Measurements from ENCODE around the gene NUP210L. TPM values are rescaled to one million over a fixed set of nuclear protein-coding genes. Genes with fewer than 3 reads are reported as not detected.
"Not testable (repeated sequence)": the region's sequence is repeated elsewhere in the genome, so short reads cannot be mapped to it uniquely, and the experiment has no call there.

The NUP210L gene
- total and polyA plus RNA-seq, 11 donors, result 0.04 to 0.31 (median 0.05) TPM; not detected in 8

DNA sequence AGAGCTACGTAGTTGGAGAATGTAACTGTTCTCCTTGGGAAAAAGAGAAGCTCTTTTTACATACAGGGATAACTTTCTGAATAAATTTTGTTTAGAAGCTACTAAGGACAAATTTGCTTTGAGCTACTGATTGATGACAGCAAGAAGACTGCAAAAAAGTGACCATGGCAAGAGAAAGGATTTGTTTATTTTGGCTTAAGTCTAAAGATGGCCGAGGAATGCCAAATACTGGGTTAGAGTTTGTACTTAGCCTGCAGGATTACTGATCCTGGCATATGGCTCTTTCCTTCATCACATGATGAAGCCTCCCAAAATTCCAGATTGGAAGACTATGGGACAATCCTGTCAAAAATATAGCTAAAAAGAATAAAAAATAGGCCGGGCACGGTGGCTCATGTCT, 135.6 kb downstream of the NUP210L start:
- no peak overlapping the region for H3K27ac ChIP-seq
- intact Hi-C loops (cut with DNase I), result no loop called here
- no peak overlapping the region for H3K4me3 ChIP-seq
- no peaks in the 10 kb centered on the region for H3K4me1 ChIP-seq
- TF ChIP-seq POLR2A (IDR thresholded peaks at IDR 0.05), result no peak
- TF ChIP-seq, protein P1, sequence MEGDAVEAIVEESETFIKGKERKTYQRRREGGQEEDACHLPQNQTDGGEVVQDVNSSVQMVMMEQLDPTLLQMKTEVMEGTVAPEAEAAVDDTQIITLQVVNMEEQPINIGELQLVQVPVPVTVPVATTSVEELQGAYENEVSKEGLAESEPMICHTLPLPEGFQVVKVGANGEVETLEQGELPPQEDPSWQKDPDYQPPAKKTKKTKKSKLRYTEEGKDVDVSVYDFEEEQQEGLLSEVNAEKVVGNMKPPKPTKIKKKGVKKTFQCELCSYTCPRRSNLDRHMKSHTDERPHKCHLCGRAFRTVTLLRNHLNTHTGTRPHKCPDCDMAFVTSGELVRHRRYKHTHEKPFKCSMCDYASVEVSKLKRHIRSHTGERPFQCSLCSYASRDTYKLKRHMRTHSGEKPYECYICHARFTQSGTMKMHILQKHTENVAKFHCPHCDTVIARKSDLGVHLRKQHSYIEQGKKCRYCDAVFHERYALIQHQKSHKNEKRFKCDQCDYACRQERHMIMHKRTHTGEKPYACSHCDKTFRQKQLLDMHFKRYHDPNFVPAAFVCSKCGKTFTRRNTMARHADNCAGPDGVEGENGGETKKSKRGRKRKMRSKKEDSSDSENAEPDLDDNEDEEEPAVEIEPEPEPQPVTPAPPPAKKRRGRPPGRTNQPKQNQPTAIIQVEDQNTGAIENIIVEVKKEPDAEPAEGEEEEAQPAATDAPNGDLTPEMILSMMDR (IDR thresholded peaks at IDR 0.05), result no peak
- H3K9me3 ChIP-seq, result no peaks in the 10 kb centered on the region
- no peaks in the 10 kb centered on the region for H3K27me3 ChIP-seq
- WGBS, 4 donors, result 80 to 86% (median 83%) methylated on average over 4 of the region's 4 CpGs
- H3K36me3 ChIP-seq, result no peaks in the 10 kb centered on the region
- ATAC-seq (no peak), DNase-seq (no peak)

DNA sequence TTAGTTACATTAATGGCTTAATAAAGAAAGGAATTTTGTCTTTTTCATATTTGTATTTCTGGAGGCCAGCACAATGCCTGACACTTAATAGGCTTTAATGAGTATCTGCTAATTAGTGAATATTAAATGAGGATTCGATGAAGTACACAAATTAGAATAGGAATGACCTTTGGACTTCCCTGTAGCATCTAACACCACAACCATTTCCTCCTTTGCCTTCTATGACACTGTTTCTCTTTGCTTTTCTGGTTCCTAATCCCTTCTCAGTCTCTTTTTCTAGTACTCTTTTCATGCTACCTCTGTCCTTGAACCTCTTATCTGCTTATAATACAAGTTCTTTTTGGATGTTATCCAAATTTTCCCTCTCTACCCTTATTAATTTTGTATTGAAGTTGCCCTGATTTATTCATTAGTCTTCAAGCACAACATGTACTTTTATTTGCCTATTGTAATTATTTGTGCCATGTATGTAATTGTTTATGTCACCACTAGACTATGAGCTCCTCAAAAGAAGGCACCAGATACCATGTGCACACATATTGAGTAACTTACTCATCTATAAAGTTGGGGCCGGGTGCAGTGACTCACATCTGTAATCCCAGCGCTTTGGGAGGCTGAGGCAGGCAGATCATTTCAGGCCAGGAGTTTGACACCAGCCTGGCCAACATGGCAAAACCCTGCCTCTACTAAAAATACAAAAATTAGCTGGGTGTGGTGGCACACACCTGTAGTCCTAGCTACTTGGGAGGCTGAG, 140.5 kb downstream of the NUP210L start:
- Histone ChIP-seq H3K4me3 (no peak overlapping the region), H3K4me1 (no peaks in the 10 kb centered on the region), H3K9me3 (no peaks in the 10 kb centered on the region), H3K27ac (no peak overlapping the region), H3K36me3 (no peaks in the 10 kb centered on the region), H3K27me3 (no peaks in the 10 kb centered on the region)
- DNase-seq (no peak), ATAC-seq (no peak)
- no peak for TF ChIP-seq POLR2A (IDR thresholded peaks at IDR 0.05)
- TF ChIP-seq, protein P1 (IDR thresholded peaks at IDR 0.05), result no peak
- 84 to 90% (median 88%) methylated on average over 3 of the region's 3 CpGs for WGBS, 4 donors
- intact Hi-C loops (cut with DNase I), result no loop called here

DNA sequence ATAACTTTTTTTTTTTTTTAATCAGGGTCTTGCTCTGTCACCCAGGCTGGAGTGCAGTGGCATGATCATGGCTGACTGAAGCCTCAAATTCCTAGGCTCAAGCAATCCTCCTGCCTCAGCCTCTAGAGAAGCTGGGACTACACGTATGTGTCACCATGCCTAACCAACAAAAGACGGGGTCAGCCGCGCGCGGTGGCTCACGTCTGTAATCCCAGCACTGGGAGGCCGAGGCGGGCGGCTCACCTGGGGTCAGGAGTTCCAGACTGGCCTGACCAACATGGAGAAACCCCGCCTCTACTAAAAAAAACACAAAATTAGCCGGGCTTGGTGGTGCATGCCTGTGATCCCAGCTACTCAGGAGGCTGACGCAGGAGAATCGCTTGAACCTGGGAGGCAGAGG, 142.3 kb downstream of the NUP210L start:
- WGBS, 4 donors, result 93 to 96% (median 95%) methylated on average over 14 of the region's 14 CpGs
- H3K4me1 ChIP-seq; H3K27me3 ChIP-seq; H3K9me3 ChIP-seq; DNase-seq; H3K27ac ChIP-seq; H3K36me3 ChIP-seq; intact Hi-C loops (cut with DNase I); H3K4me3 ChIP-seq; ATAC-seq: not testable (repeated sequence)

DNA sequence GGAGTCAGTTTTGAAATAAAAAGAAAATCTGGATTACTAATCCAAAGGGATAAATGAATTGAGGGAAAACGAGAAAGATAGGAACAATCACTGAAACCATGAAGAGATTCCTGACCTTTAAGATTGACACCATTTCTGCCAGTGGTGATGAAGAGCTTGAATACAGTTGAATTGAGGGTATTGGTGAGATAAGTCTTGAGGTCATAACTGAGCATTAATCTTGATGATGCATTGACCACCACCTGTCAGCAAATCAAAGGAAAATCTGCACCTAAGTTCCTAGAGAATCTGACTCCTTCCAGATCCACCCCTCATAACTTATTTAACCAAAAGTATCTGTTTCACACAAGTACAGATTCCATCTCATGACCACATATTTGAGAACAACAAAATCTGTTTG, 142.7 kb downstream of the NUP210L start:
- no peak for TF ChIP-seq POLR2A (IDR thresholded peaks at IDR 0.05)
- TF ChIP-seq, protein P1 (IDR thresholded peaks at IDR 0.05), result no peak
- H3K36me3 ChIP-seq, result no peaks in the 10 kb centered on the region
- H3K27me3 ChIP-seq, result no peaks in the 10 kb centered on the region
- DNase-seq, result no peak
- no peak overlapping the region for H3K27ac ChIP-seq
- no peaks in the 10 kb centered on the region for H3K9me3 ChIP-seq
- no peak overlapping the region for H3K4me3 ChIP-seq
- H3K4me1 ChIP-seq, result no peaks in the 10 kb centered on the region
- intact Hi-C loops (cut with DNase I), result no loop called here
- no peak for ATAC-seq
- WGBS, 4 donors, result 55 to 69% (median 63%) methylated on average over 1 of the region's 1 CpG

DNA sequence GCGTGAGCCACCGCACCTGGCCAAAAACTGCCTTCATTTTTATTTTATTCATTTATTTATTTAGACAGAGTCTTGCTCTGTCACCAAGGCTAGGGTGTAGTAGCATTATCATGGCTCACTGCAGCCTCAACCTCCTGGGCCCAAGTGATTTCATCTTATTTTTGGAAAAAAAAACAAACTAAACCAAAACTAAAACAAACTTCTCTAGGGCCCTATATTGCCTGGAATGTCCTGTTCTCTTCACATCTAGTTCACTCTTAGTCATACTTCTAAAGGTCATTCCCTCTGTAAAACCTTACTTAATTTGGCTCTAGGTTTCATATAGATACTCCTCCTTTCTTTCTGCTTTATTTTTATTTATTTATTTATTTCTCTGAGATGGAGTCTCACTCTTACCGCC, 148.7 kb downstream of the NUP210L start:
- DNase-seq (no peak), ATAC-seq (no peak)
- intact Hi-C loops (cut with DNase I), result no loop called here
- 92 to 97% (median 94%) methylated on average over 3 of the region's 3 CpGs for WGBS, 4 donors
- Histone ChIP-seq H3K27me3 (no peaks in the 10 kb centered on the region), H3K4me1 (no peaks in the 10 kb centered on the region), H3K9me3 (no peaks in the 10 kb centered on the region), H3K27ac (no peak overlapping the region), H3K4me3 (no peak overlapping the region), H3K36me3 (no peaks in the 10 kb centered on the region)
- TF ChIP-seq POLR2A (IDR thresholded peaks at IDR 0.05), result no peak
- TF ChIP-seq, protein P1 (IDR thresholded peaks at IDR 0.05), result no peak

All from heart left ventricle (tissue), 16 donors.